H9 (cell line): Measurements from ENCODE around the gene TRPC4AP. TPM values are rescaled to one million over a fixed set of nuclear protein-coding genes. Genes with fewer than 3 reads are reported as not detected.

Experiments
- DNase-seq: peaks from one replicate; pipeline ENCODE4 v3.0.0-alpha.2; 2017
- H2AFZ ChIP-seq: one replicate; pipeline ENCODE4 v1.6.1; 2013; ENCODE audit warnings: mild to moderate bottlenecking, low read length, control low read depth, moderate library complexity
- H2AK5ac ChIP-seq: 2 replicates; pipeline ENCODE4 v1.6.1; 2013; ENCODE audit warnings: low read length, control low read depth, mixed read lengths; ENCODE audit not compliant: insufficient read length
- H2BK120ac ChIP-seq: one replicate; pipeline ENCODE4 v1.6.1; 2013; ENCODE audit warnings: low read depth, mild to moderate bottlenecking, low read length, control low read depth, inconsistent platforms; ENCODE audit not compliant: poor library complexity, severe bottlenecking
- H2BK12ac ChIP-seq: 2 replicates; pipeline ENCODE4 v1.6.1; 2013; ENCODE audit warnings: low read length, control low read depth, mixed read lengths, low read depth; ENCODE audit not compliant: insufficient read length
- H2BK15ac ChIP-seq: 2 replicates; pipeline ENCODE4 v1.6.1; 2013; ENCODE audit warnings: low read depth, low read length, control low read depth
- H2BK20ac ChIP-seq: one replicate; pipeline ENCODE4 v1.6.1; 2013; ENCODE audit warnings: low read depth, mild to moderate bottlenecking, low read length, control low read depth, inconsistent platforms; ENCODE audit not compliant: poor library complexity, severe bottlenecking
- H2BK5ac ChIP-seq: 2 replicates; pipeline ENCODE4 v1.6.1; 2013; ENCODE audit warnings: low read length, control low read depth, mixed read lengths; ENCODE audit not compliant: insufficient read length
- H3K14ac ChIP-seq: 2 replicates; pipeline ENCODE4 v1.6.1; 2013; ENCODE audit warnings: low read length, control low read depth; ENCODE audit not compliant: insufficient read depth
- H3K18ac ChIP-seq: 2 replicates; pipeline ENCODE4 v1.6.1; 2013; ENCODE audit warnings: low read depth, mild to moderate bottlenecking, mixed read lengths, low read length, control low read depth; ENCODE audit not compliant: insufficient read length
- H3K23ac ChIP-seq: 2 replicates; pipeline ENCODE4 v1.6.1; 2013; ENCODE audit warnings: low read length, control low read depth, mixed read lengths, low read depth; ENCODE audit not compliant: insufficient read length
- H3K23me2 ChIP-seq: 2 replicates; pipeline ENCODE4 v1.6.1; 2013; ENCODE audit warnings: low read depth, mild to moderate bottlenecking, mixed read lengths, low read length, control low read depth; ENCODE audit not compliant: insufficient read length, poor library complexity, severe bottlenecking
- H3K27ac ChIP-seq: 2 replicates; pipeline ENCODE4 v1.5.1; 2013; ENCODE audit warnings: low read length, control low read depth, mixed read lengths, low read depth; ENCODE audit not compliant: insufficient read length
- H3K27me3 ChIP-seq: 2 replicates; pipeline ENCODE4 v1.6.1; 2013; ENCODE audit warnings: low read length, control low read depth, inconsistent platforms; ENCODE audit not compliant: insufficient read depth
- H3K4ac ChIP-seq: 2 replicates; pipeline ENCODE4 v1.6.1; 2013; ENCODE audit warnings: low read depth, mild to moderate bottlenecking, control low read depth, inconsistent platforms, low read length, moderate library complexity
- H3K4me1 ChIP-seq: 2 replicates; pipeline ENCODE4 v1.6.1; 2013; ENCODE audit warnings: low read length, control low read depth, inconsistent platforms; ENCODE audit not compliant: insufficient read depth
- H3K4me2 ChIP-seq: 2 replicates; pipeline ENCODE4 v1.6.1; 2013; ENCODE audit warnings: low read length, control low read depth, mixed read lengths; ENCODE audit not compliant: insufficient read length, insufficient read depth
- H3K56ac ChIP-seq: 2 replicates; pipeline ENCODE4 v1.6.1; 2013; ENCODE audit warnings: low read depth, mild to moderate bottlenecking, mixed read lengths, low read length, control low read depth; ENCODE audit not compliant: insufficient read length
- H3K79me1 ChIP-seq: 2 replicates; pipeline ENCODE4 v1.6.1; 2013; ENCODE audit warnings: low read depth, mild to moderate bottlenecking, moderate library complexity, low read length, control low read depth, inconsistent platforms; ENCODE audit not compliant: insufficient read depth, poor library complexity, severe bottlenecking
- H3K79me2 ChIP-seq: 2 replicates; pipeline ENCODE4 v1.6.1; 2013; ENCODE audit warnings: low read length, control low read depth, inconsistent platforms; ENCODE audit not compliant: insufficient read depth
- H3K9ac ChIP-seq: 2 replicates; pipeline ENCODE4 v1.6.1; 2013; ENCODE audit warnings: low read length, control low read depth, mixed read lengths; ENCODE audit not compliant: insufficient read length; ENCODE audit errors: extremely low read depth
- H3K9me3 ChIP-seq: one replicate; pipeline ENCODE4 v1.6.1; 2013; ENCODE audit warnings: low read depth, low read length, inconsistent platforms; ENCODE audit not compliant: control insufficient read depth
- H3T11ph ChIP-seq: one replicate; pipeline ENCODE4 v1.6.1; 2013; ENCODE audit warnings: mild to moderate bottlenecking, low read length, control low read depth, inconsistent platforms
- H4K20me1 ChIP-seq: one replicate; pipeline ENCODE4 v1.6.1; 2013; ENCODE audit not compliant: control insufficient read depth, insufficient read length, insufficient read depth
- H4K5ac ChIP-seq: 2 replicates; pipeline ENCODE4 v1.6.1; 2013; ENCODE audit warnings: low read depth, mild to moderate bottlenecking, mixed read lengths, low read length, control low read depth; ENCODE audit not compliant: insufficient read length
- H4K8ac ChIP-seq: replicated peaks from 2 replicates; pipeline ENCODE4 v1.6.1; 2013; ENCODE audit warnings: low read length, control low read depth, mixed read lengths, low read depth; ENCODE audit not compliant: insufficient read length
- H4K91ac ChIP-seq: 2 replicates; pipeline ENCODE4 v1.6.1; 2013; ENCODE audit warnings: low read depth, mild to moderate bottlenecking, moderate library complexity, mixed read lengths, low read length, control low read depth; ENCODE audit not compliant: insufficient read length
- H3K27ac Mint-ChIP-seq, 3 experiments: 2 replicates in 2 of 3; 3 replicates in 1 of 3; pipeline ENCODE4 v1.8.0; 2020 to 2021; ENCODE audit warnings: mixed read lengths in 3 of 3, mild to moderate bottlenecking in 1 of 3, moderate library complexity in 1 of 3
- H3K27me3 Mint-ChIP-seq: 2 replicates; pipeline ENCODE4 v1.8.0; 2021; ENCODE audit warnings: low read depth, mild to moderate bottlenecking, moderate library complexity, mixed read lengths
- H3K36me3 Mint-ChIP-seq, 3 experiments: 2 replicates in 2 of 3; 3 replicates in 1 of 3; pipeline ENCODE4 v1.8.0; 2020 to 2021; ENCODE audit warnings: low read depth in 3 of 3, mixed read lengths in 3 of 3; ENCODE audit not compliant: insufficient read depth in 1 of 3
- H3K4me1 Mint-ChIP-seq, 2 experiments: 2 replicates each; pipeline ENCODE4 v1.8.0; 2020; ENCODE audit warnings: mixed read lengths in 2 of 2
- H3K4me3 Mint-ChIP-seq, 2 experiments: 2 replicates in 1 of 2; 3 replicates in 1 of 2; pipeline ENCODE4 v1.8.0; 2020 to 2021; ENCODE audit warnings: mild to moderate bottlenecking in 2 of 2, mixed read lengths in 2 of 2, moderate library complexity in 1 of 2
- H3K9me3 Mint-ChIP-seq, 2 experiments: 2 replicates in 1 of 2; 3 replicates in 1 of 2; pipeline ENCODE4 v1.8.0; 2020; ENCODE audit warnings: mild to moderate bottlenecking in 2 of 2, mixed read lengths in 2 of 2, moderate library complexity in 1 of 2
- CTCF ChIP-seq: fragments of 200-600 bp; sonication (generic); conservative IDR thresholded peaks from 3 replicates; pipeline ENCODE4 v1.8.0; 2021; ENCODE audit warnings: antibody characterized with exemption, mild to moderate bottlenecking
- WGBS: extraction: QIAGEN DNeasy Blood & Tissue Kit; methylation state at CpG from one replicate; pipeline ENCODE4 v1.1.7; 2013; ENCODE audit warnings: missing lambda C conversion rate, low lambda C conversion rate, mixed read lengths; ENCODE audit not compliant: insufficient read length; ENCODE audit errors: extremely low coverage; 5-methylcytosine and 5-hydroxymethylcytosine counted together
- total RNA-seq: library from RNA; stranded (reverse); gene quantifications from 2 replicates; pipeline ENCODE4 v1.2.1, GENCODE V29; 2021

Gene TRPC4AP
- total RNA-seq, 1 experiment from 2014 or later: 93.9 TPM

- Histone ChIP-seq H3K4me2 (no peak overlapping the region), H3K9ac (no peak overlapping the region), H3K79me2 (no peaks in the 10 kb centered on the region), H3K79me1 (no peaks in the 10 kb centered on the region), H3K14ac (no peak overlapping the region), H3K27me3 (no peaks in the 10 kb centered on the region), H3K23me2 (no peaks in the 10 kb centered on the region), H3K4ac (no peak overlapping the region), H3K23ac (no peak overlapping the region), H4K20me1 (no peaks in the 10 kb centered on the region), H2AFZ (no peak overlapping the region), H2BK120ac (no peak overlapping the region), H3K27ac (no peak overlapping the region), H3K4me1 (no peaks in the 10 kb centered on the region), H4K91ac (no peak overlapping the region), H3T11ph (no peak overlapping the region), H2AK5ac (no peak overlapping the region), H3K9me3 (no peaks in the 10 kb centered on the region), H2BK20ac (no peak overlapping the region), H4K5ac (no peak overlapping the region), H2BK12ac (no peak overlapping the region), H2BK5ac (no peak overlapping the region), H2BK15ac (no peak overlapping the region), H3K18ac (no peak overlapping the region), H4K8ac (no peak overlapping the region), H3K56ac (no peak overlapping the region)
- DNase-seq: no peak
- Mint-ChIP-seq H3K9me3 (peaks cover 0 to 4% of the 10 kb centered on the region in 2 experiments; a peak in 1 of 5 replicates), H3K4me1 (peaks cover 3 to 4% of the 10 kb centered on the region in 2 experiments; a peak in 2 of 4 replicates), H3K4me3 (no peak overlapping the region), H3K27me3 (peaks cover 1% of the 10 kb centered on the region), H3K27ac (no peak overlapping the region), H3K36me3 (no peaks in the 10 kb centered on the region)
- WGBS: no CpG with 5 or more reads among the region's 8 CpGs
- no peak for TF ChIP-seq CTCF
Measured at GRCh38 chr20:35101620-35102019, 9.0 kb upstream of the TRPC4AP start.
